Measurements from ENCODE around the gene SFXN1. TPM values are rescaled to one million over a fixed set of nuclear protein-coding genes. Genes with fewer than 3 reads are reported as not detected.
"Not testable (repeated sequence)": the region's sequence is repeated elsewhere in the genome, so short reads cannot be mapped to it uniquely, and the experiment has no call there.

Gene SFXN1
- total and polyA plus RNA-seq, 4 experiments from 2014 or later, result 75.9 to 111 (median 91.6) TPM

GRCh38 chr5:175535331-175535730, 57.0 kb downstream of the SFXN1 start:
- Mint-ChIP-seq H3K4me1 (peaks cover 9 to 23% (median 19%) of the 10 kb centered on the region in 4 donors), H3K4me3 (peak overlapping the region in 1 of 8 donors; percentile 50), H3K36me3 (peaks cover 0 to 11% of the 10 kb centered on the region in 2 donors)
- POLR2A ChIA-PET (ENCODE audit: partially characterized antibody), result interaction anchor here (2.0 kb wide), 1 partner anchor 18 kb away, joined by 10 read pairs; no protein-coding TSS in a partner anchor
- H3K27me3 ChIP-seq (ENCODE audit: insufficient read depth, low read length); H3K27ac Mint-ChIP-seq; DNase-seq; H3K27me3 Mint-ChIP-seq; H3K9me3 Mint-ChIP-seq; H3K9me3 ChIP-seq (ENCODE audit: control insufficient read depth in 1 of 2, low read length in 2 of 2); H3K27ac ChIP-seq (ENCODE audit: low read depth, low read length); H3K36me3 ChIP-seq (ENCODE audit: insufficient read depth, low read length); H3K4me3 ChIP-seq (ENCODE audit: low read length in 2 of 2): not testable (repeated sequence)
- intact Hi-C loops (cut with micrococcal nuclease), result loop anchor here (2.0 kb wide), 1 partner anchor 183 kb away; no protein-coding TSS in a partner anchor
- CTCF ChIA-PET (ENCODE audit: partially characterized antibody), result interaction anchor here (1.2 to 8.9 kb wide), 25 partner anchors 12 to 360 kb away, joined by 3 to 138 read pairs (median 15); no protein-coding TSS in a partner anchor
- peaks cover 14% of the 10 kb centered on the region for H3K4me1 ChIP-seq (ENCODE audit: insufficient read depth, low read length)

- ChIA-PET CTCF (ENCODE audit: partially characterized antibody) (interaction anchor here (1.4 to 8.9 kb wide), 10 partner anchors 9 to 183 kb away, joined by 3 to 138 read pairs (median 23); no protein-coding TSS in a partner anchor), POLR2A (ENCODE audit: partially characterized antibody) (no interaction called here)
- intact Hi-C loops (cut with micrococcal nuclease), result loop anchor here (2.0 kb wide), 1 partner anchor 183 kb away; no protein-coding TSS in a partner anchor
- peaks cover 0 to 8% of the 10 kb centered on the region in 2 donors for H3K36me3 Mint-ChIP-seq
- H3K4me1 Mint-ChIP-seq, result peaks cover 9 to 22% (median 19%) of the 10 kb centered on the region in 4 donors
- Histone ChIP-seq H3K27ac (ENCODE audit: low read depth, low read length) (no peak overlapping the region), H3K4me3 (ENCODE audit: low read length in 2 of 2) (no peak overlapping the region), H3K36me3 (ENCODE audit: insufficient read depth, low read length) (no peaks in the 10 kb centered on the region), H3K4me1 (ENCODE audit: insufficient read depth, low read length) (peaks cover 14% of the 10 kb centered on the region), H3K27me3 (ENCODE audit: insufficient read depth, low read length) (no peaks in the 10 kb centered on the region), H3K9me3 (ENCODE audit: control insufficient read depth in 1 of 2, low read length in 2 of 2) (no peaks in the 10 kb centered on the region)
- H3K9me3 Mint-ChIP-seq, result no peaks in the 10 kb centered on the region
- peak overlapping the region in 2 of 7 donors; percentile 11 to 30 for H3K27ac Mint-ChIP-seq
- no peak overlapping the region for H3K4me3 Mint-ChIP-seq
- H3K27me3 Mint-ChIP-seq, result no peaks in the 10 kb centered on the region
- DNase-seq, result no peak
Measured at GRCh38 chr5:175535796-175536195, 57.4 kb downstream of the SFXN1 start.

- Mint-ChIP-seq H3K36me3 (no peaks in the 10 kb centered on the region), H3K4me1 (peaks cover 9 to 22% (median 15%) of the 10 kb centered on the region in 4 donors), H3K4me3 (no peak overlapping the region), H3K27me3 (peaks cover 0 to 2% of the 10 kb centered on the region in 2 donors), H3K27ac (no peak overlapping the region), H3K9me3 (no peaks in the 10 kb centered on the region)
- H3K36me3 ChIP-seq (ENCODE audit: insufficient read depth, low read length), result no peaks in the 10 kb centered on the region
- DNase-seq, result no peak
- H3K27me3 ChIP-seq (ENCODE audit: insufficient read depth, low read length), result no peaks in the 10 kb centered on the region
- no peak overlapping the region for H3K4me3 ChIP-seq (ENCODE audit: low read length in 2 of 2)
- H3K27ac ChIP-seq (ENCODE audit: low read depth, low read length), result no peak overlapping the region
- intact Hi-C loops (cut with micrococcal nuclease), result no loop called here
- CTCF ChIA-PET (ENCODE audit: partially characterized antibody), result interaction anchor here (1.0 to 7.5 kb wide), 4 partner anchors 151 to 180 kb away, joined by 3 to 100 read pairs (median 4); no protein-coding TSS in a partner anchor
- H3K4me1 ChIP-seq (ENCODE audit: insufficient read depth, low read length), result peaks cover 14% of the 10 kb centered on the region
- H3K9me3 ChIP-seq (ENCODE audit: control insufficient read depth in 1 of 2, low read length in 2 of 2), result no peaks in the 10 kb centered on the region
- POLR2A ChIA-PET (ENCODE audit: partially characterized antibody), result no interaction called here
Measured at GRCh38 chr5:175538576-175538975, 60.2 kb downstream of the SFXN1 start.

- POLR2A ChIA-PET (ENCODE audit: partially characterized antibody), result interaction anchor here (0.6 kb wide), 1 partner anchor 1694 kb away, joined by 3 read pairs; no protein-coding TSS in a partner anchor
- H3K4me3 Mint-ChIP-seq, result no peak overlapping the region
- intact Hi-C loops (cut with micrococcal nuclease), result no loop called here
- Histone ChIP-seq H3K9me3 (ENCODE audit: control insufficient read depth in 1 of 2, low read length in 2 of 2) (no peaks in the 10 kb centered on the region), H3K27ac (ENCODE audit: low read depth, low read length) (no peak overlapping the region), H3K4me1 (ENCODE audit: insufficient read depth, low read length) (peaks cover 6% of the 10 kb centered on the region), H3K36me3 (ENCODE audit: insufficient read depth, low read length) (no peaks in the 10 kb centered on the region), H3K4me3 (ENCODE audit: low read length in 2 of 2) (no peak overlapping the region), H3K27me3 (ENCODE audit: insufficient read depth, low read length) (no peaks in the 10 kb centered on the region)
- CTCF ChIA-PET (ENCODE audit: partially characterized antibody), result interaction anchor here (1.0 kb wide), 1 partner anchor 179 kb away, joined by 3 read pairs; no protein-coding TSS in a partner anchor
- peaks cover 2 to 3% of the 10 kb centered on the region in 2 donors for H3K27me3 Mint-ChIP-seq
- H3K9me3 Mint-ChIP-seq, result peaks cover 0 to 4% (median 0%) of the 10 kb centered on the region in 8 donors
- no peak overlapping the region for H3K27ac Mint-ChIP-seq
- H3K4me1 Mint-ChIP-seq, result peaks cover 0 to 13% (median 7%) of the 10 kb centered on the region in 4 donors
- H3K36me3 Mint-ChIP-seq, result no peaks in the 10 kb centered on the region
- no peak for DNase-seq
Measured at GRCh38 chr5:175539936-175540335, 61.6 kb downstream of the SFXN1 start.

- H3K9me3 ChIP-seq (ENCODE audit: control insufficient read depth in 1 of 2, low read length in 2 of 2), result no peaks in the 10 kb centered on the region
- Mint-ChIP-seq H3K27ac (no peak overlapping the region), H3K9me3 (peaks cover 0 to 4% (median 0%) of the 10 kb centered on the region in 8 donors), H3K4me3 (no peak overlapping the region), H3K36me3 (no peaks in the 10 kb centered on the region), H3K4me1 (peaks cover 0 to 1% (median 0%) of the 10 kb centered on the region in 4 donors), H3K27me3 (peaks cover 4 to 6% of the 10 kb centered on the region in 2 donors)
- H3K36me3 ChIP-seq (ENCODE audit: insufficient read depth, low read length), result no peaks in the 10 kb centered on the region
- no peaks in the 10 kb centered on the region for H3K27me3 ChIP-seq (ENCODE audit: insufficient read depth, low read length)
- no peaks in the 10 kb centered on the region for H3K4me1 ChIP-seq (ENCODE audit: insufficient read depth, low read length)
- DNase-seq, result no peak
- intact Hi-C loops (cut with micrococcal nuclease), result no loop called here
- no peak overlapping the region for H3K27ac ChIP-seq (ENCODE audit: low read depth, low read length)
- POLR2A ChIA-PET (ENCODE audit: partially characterized antibody), result no interaction called here
- CTCF ChIA-PET (ENCODE audit: partially characterized antibody), result interaction anchor here (1.2 to 1.7 kb wide), 4 partner anchors 9 to 189 kb away, joined by 3 to 6 read pairs (median 6); no protein-coding TSS in a partner anchor
- H3K4me3 ChIP-seq (ENCODE audit: low read length in 2 of 2), result no peak overlapping the region
Measured at GRCh38 chr5:175541264-175541663, 62.9 kb downstream of the SFXN1 start.

- H3K27ac ChIP-seq (ENCODE audit: low read depth, low read length), result no peak overlapping the region
- Mint-ChIP-seq H3K27me3 (peaks cover 7 to 8% of the 10 kb centered on the region in 2 donors), H3K4me1 (no peaks in the 10 kb centered on the region), H3K36me3 (no peaks in the 10 kb centered on the region), H3K27ac (peak overlapping the region in 1 of 7 donors; percentile 37), H3K9me3 (peaks cover 0 to 4% (median 0%) of the 10 kb centered on the region in 8 donors), H3K4me3 (no peak overlapping the region)
- H3K9me3 ChIP-seq (ENCODE audit: control insufficient read depth in 1 of 2, low read length in 2 of 2), result no peaks in the 10 kb centered on the region
- no peaks in the 10 kb centered on the region for H3K36me3 ChIP-seq (ENCODE audit: insufficient read depth, low read length)
- intact Hi-C loops (cut with micrococcal nuclease), result no loop called here
- no peaks in the 10 kb centered on the region for H3K27me3 ChIP-seq (ENCODE audit: insufficient read depth, low read length)
- DNase-seq, result no peak
- ChIA-PET POLR2A (ENCODE audit: partially characterized antibody) (no interaction called here), CTCF (ENCODE audit: partially characterized antibody) (interaction anchor here (1.1 to 1.7 kb wide), 4 partner anchors 9 to 187 kb away, joined by 3 to 10 read pairs (median 6); no protein-coding TSS in a partner anchor)
- no peaks in the 10 kb centered on the region for H3K4me1 ChIP-seq (ENCODE audit: insufficient read depth, low read length)
- H3K4me3 ChIP-seq (ENCODE audit: low read length in 2 of 2), result no peak overlapping the region
Measured at GRCh38 chr5:175542232-175542965, 64.0 kb downstream of the SFXN1 start.

- Mint-ChIP-seq H3K4me3 (no peak overlapping the region), H3K4me1 (no peaks in the 10 kb centered on the region), H3K27ac (no peak overlapping the region), H3K27me3 (peaks cover 8% of the 10 kb centered on the region in 2 donors), H3K36me3 (no peaks in the 10 kb centered on the region), H3K9me3 (peaks cover 0 to 4% (median 0%) of the 10 kb centered on the region in 8 donors)
- ChIA-PET CTCF (ENCODE audit: partially characterized antibody) (interaction anchor here (1.1 to 1.7 kb wide), 4 partner anchors 9 to 187 kb away, joined by 3 to 10 read pairs (median 6); no protein-coding TSS in a partner anchor), POLR2A (ENCODE audit: partially characterized antibody) (no interaction called here)
- Histone ChIP-seq H3K4me1 (ENCODE audit: insufficient read depth, low read length) (no peaks in the 10 kb centered on the region), H3K27me3 (ENCODE audit: insufficient read depth, low read length) (no peaks in the 10 kb centered on the region), H3K4me3 (ENCODE audit: low read length in 2 of 2) (no peak overlapping the region), H3K27ac (ENCODE audit: low read depth, low read length) (no peak overlapping the region), H3K9me3 (ENCODE audit: control insufficient read depth in 1 of 2, low read length in 2 of 2) (no peaks in the 10 kb centered on the region), H3K36me3 (ENCODE audit: insufficient read depth, low read length) (no peaks in the 10 kb centered on the region)
- no peak for DNase-seq
- intact Hi-C loops (cut with micrococcal nuclease), result no loop called here
Measured at GRCh38 chr5:175542966-175543235, 64.5 kb downstream of the SFXN1 start.

Data from CD4-positive, alpha-beta memory T cell (primary cell).